ENCODE data around the gene CPA5.

The CPA5 gene

DNA sequence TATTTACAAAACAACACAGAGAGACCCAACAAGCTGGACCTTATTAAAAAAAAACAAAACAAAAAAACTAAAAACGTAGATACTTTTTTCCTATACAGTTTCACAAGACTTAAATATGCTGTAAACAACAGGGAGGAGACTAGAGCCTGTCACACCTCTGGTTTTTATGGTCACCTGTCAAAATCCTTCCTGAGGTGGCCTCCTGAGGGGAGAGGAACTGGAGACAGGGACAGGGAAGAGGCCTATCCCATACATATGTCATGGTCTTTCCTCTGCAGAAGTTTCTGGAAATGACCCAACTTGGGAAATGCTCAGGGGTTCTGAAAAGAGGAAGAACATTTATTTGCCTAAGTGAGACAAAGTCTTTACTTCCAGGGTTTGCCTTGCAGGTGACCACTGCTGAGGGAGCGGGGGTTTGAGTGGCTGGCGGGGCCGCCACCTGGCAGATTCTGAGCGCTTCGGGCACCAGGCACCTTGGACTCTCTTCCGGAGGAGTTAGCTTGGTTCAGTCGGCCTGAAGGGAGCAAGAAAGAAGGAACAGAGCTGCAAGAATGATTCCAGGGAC lies 54.0 kb downstream of the CPA5 start:
- no peak for DNase-seq

DNA sequence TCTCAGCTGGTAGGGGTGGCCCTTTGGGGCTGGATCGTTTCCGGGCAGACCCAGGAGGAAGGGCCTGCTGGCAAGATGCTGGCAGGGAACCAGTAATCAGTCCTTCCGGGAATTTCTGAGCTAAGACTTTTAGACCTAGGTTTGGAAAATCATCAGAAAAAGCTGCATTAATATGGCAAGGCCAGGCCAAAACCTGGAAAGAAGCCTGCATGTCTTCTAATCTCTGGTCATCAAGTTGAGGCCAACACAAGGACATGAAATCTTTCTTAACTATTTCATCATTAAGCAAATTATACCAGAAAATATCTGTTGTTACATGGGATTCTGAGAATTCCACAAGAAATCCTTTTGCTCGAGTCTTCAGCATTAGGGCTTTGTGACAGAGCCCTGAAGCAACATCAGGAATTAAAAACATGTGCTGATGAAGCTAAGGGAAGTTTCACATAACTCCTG lies 55.5 kb downstream of the CPA5 start:
- DNase-seq, result no peak

- DNase-seq, result no peak
These were observed 56.5 kb downstream of the CPA5 start for GRCh38 chr7:130401101-130401500.

DNA sequence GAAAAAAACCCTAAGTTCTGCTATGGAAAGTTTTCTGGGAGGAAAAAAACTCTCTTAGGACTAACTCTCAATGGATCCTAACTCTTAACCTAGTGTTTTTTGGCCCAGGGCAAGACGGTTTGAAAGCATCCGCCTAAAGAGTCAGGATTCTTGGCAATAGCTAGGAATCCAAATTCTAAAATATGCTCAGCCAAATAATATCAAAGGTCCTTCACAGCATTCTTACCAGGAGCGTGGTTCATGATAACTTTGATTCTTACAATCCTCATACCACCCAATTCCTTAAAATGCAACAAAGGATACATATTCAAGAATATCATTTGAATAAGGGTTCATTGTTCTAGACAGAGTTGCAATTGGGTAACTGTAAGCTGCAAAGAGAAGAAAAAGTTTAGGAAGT lies 57.0 kb downstream of the CPA5 start:
- DNase-seq, result no peak

GRCh38 chr7:130405003-130405402 lies 60.4 kb downstream of the CPA5 start:
- DNase-seq, result no peak

GRCh38 chr7:130409067-130409711 lies 64.6 kb downstream of the CPA5 start:
- no peak for DNase-seq

- no peak for DNase-seq
These were observed 65.1 kb downstream of the CPA5 start for GRCh38 chr7:130409712-130410072.

- DNase-seq, result no peak
These were observed 66.4 kb downstream of the CPA5 start for GRCh38 chr7:130410868-130411541.

- no peak for DNase-seq
These were observed 68.6 kb downstream of the CPA5 start for GRCh38 chr7:130413201-130413600.

GRCh38 chr7:130415006-130415405 lies 70.4 kb downstream of the CPA5 start:
- no peak for DNase-seq

DNA sequence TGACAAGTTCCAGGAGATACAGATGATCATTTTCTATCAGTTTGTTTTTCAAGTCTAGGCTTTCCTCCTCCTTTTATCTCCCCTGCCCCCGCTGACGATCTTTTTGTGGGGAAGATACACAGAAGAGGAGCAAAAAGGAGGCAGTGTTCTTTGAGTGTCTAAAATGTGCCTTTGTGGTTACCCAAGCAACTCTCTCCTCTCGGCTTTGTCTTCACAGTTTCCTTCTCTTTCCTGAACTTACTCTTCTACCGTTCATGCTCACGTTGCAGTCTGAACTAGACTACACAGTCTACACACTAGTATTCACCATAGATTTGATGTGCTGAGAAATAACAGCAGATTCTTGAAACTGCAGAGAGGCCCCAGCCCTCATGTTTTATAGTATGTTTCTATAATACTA lies 72.6 kb downstream of the CPA5 start:
- DNase-seq, result no peak

GRCh38 chr7:130418306-130418705 lies 73.7 kb downstream of the CPA5 start:
- DNase-seq, result no peak
